Measurements from ENCODE around the gene CDH23. TPM values are rescaled to one million over a fixed set of nuclear protein-coding genes. Genes with fewer than 3 reads are reported as not detected.
"Not testable (repeated sequence)": the region's sequence is repeated elsewhere in the genome, so short reads cannot be mapped to it uniquely, and the experiment has no call there.

CDH23 gene
- polyA plus RNA-seq, 1 donor, result 0.90 TPM

DNA sequence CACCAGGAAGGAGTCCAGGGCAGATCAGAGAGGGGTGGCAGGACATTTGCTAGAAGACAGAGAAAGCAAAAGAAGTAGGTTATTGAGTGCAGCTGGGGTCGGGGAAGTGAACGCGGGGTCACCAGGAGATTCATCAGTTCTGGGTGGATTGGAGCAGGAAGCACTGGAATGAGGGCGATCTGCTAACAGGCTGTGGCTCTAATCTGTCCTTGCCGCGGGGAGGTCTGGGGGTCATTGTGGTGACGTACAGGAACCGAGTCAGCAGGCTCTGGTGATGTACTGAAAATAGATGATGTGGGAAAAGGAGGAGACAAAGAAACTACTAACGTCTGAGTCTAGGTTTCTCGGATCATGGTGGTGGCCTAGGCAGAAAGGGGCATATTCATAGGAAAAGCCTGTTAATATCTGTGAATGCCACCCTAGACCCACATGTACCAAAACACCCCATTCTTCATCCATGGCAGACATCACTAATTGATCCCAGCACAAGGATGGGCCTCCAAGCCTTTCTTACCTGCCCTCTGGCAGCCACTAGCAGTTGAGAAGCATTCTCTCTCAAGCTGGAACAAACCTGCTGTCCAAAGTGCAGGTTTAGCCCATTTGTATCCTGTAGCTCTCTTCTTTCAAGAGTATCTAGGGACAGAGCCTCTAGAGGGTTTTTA is 188.3 kb downstream of the CDH23 start:
- DNase-seq, result no peak

DNA sequence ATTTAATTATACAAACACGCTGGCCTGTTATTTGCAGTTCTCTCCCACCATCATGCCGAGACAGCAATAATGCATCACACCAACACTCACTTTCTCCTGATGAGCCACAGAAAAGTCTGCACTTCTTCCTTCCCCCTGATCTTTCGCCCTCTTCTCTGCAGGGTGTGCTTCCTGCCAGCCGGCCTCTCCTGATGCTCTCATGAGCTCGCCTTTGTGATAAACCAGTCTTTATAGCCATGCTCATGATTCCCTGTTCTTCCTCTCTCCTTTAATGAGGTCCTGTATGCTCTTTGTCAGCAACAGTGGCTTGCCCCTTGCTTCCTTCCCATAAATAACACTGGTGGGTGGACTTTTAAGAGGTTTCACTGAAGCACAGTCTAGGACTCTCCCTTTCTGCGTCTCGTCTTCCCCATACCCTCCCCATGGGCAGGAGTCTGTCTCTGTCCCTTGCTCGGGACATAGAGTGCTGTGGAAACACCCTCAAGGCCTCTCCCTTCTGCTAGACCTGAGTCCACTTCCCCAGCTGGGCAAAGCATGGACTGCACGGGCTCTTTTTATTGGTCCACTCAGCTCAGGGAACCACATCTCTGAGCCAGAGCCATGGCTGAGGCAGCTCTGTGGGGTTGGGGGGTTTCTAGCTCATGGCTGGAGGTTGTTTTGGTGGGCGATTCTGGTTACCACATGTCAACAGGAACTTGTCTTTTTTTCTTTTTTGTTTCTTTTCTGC is 189.0 kb downstream of the CDH23 start:
- DNase-seq, result no peak

DNA sequence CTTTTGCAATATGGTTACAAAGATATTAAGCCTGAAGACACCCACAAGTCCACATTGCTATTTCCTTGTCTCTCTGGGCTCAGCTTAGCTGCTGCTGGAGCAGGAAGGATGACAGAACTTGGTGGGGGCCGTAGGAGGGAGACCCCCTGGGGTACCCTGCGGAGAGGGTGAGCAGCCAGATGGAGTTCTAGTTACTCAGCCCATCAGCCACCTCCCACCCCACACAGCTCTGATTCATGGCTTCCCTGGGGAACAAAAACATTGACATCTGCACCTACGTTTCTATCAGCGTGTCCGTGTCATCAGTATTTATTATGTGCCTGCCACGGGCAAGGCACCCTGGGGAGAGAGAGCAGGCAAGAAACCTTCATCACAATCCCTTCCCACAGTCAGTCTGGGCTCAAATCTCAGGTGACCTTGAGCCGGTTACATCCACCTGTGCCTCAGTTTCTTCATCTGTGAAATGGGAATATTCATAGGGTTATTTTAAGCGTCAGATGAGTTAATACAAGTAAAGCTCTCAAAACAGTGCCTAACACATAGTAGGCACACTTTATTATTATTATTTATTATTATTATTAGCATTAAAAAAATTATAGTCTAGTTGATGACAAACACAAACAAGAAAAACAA is 191.3 kb downstream of the CDH23 start:
- DNase-seq, result no peak

DNA sequence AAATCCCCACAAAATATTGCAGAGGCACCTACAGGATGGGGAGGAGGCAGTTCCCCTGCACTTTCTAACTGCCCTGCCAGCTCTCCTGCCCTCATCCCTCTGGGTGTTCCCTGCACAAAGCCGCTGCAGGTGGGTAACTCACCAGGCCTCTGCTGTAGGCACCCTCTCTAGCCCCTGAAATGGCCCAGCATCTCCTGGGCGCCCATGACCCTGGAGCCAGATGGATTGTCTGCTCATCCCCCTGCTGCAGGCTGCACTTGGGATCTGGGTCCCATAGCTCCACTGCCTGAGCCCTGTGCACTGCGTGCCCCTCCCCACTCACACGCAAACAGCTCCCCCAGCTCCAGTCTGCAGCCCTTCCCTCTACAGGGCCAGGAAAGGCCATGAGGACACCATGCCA is 192.0 kb downstream of the CDH23 start:
- DNase-seq, result no peak

DNA sequence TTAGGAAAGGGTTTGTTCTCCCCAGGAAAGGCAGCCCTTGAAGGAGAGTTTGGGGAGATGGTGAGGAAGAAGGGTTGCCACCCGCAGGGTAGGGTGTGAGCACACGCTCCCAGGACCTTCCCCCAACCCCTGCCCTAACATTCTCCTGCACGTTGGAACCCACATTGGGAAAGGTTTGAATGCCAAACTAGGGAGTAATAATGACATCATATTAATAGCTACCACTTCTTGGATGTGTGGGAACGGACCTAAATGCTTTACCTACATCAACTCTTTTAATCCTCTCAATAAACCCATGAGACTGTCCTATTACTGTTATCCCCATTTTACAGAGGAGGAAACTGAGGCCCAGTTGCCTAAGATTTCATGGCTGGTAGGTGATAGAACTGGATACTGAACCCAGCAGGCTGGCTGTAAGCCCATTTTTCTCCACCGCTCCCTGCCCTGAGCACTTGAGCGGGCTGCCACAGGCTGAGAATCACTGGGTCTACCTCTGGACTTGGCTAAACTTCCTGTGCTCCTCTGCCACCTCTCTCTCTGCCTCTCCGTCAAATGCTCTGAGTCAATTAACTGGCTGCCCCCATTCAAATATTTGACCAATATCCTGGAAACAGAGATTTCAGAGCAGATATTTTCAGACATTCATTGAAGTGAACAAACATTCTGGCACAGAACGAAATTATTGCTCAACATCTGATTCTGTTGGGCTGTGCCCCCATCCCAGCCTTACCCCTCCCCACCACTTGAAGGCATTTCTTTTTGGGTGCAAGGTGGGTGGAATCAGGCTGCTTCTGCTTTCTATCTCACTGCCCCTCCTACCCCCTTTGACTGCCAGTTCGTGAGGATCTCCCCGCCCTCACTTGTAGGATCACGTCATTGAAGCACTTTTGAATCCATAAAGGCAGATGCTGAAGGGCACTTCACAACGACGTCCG is 193.2 kb downstream of the CDH23 start:
- DNase-seq, result no peak

DNA sequence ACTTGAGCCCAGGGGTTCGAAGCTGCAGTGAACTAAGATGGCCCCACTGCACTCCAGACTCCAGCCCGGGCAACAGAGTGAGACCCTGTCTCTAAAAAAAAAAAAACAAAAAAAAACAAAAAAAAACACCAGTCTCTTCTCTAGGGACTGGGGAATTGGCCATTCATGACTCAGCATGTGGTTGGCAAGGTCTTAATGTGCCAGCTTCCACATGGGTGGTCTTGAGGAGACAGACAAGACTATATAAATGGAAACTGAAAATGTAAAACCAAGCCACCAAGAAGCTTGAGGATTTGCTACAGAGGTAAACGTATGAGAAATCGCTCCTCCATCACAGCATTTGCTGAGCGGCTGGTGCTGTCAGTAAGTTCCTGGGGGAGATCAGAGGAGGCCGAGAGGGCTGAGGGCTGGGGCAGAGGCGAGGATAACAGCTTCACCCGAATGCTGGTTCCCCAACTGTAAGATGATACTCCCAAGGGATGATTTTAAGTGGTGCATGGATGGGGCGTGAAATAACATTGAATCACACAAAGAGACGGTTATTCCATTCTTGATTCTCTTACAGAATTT is 194.1 kb downstream of the CDH23 start:
- no peak for DNase-seq

DNA sequence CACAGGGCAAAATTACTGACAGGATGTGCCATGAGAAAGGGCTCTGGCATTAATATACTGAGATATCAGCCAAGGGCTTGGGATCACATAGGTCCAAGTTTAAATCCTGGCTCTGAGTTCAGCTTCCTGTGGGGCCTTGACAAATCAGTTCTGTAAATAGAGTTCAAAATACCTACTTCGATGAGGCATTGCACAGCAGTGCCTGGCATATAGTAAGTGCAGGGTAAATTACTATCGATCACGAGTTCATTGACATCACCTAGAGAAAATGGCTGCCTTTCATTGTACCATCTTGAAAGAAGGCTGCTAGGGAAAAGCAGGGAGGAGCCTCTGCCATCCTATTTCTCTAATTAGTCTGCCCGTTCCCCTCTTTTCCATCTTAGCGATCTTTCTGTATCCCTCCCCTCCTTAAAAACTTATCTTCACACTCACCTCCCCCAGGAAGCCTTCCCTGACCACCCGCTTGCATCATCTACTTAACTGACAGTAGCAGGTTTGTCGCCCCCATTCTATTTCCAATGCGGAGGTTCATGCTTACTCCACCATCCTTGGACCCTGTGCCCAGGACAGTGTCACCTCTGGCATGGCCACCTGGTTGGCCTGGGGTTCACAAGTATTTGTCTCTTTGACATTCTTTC is 198.3 kb downstream of the CDH23 start:
- DNase-seq, result no peak

DNA sequence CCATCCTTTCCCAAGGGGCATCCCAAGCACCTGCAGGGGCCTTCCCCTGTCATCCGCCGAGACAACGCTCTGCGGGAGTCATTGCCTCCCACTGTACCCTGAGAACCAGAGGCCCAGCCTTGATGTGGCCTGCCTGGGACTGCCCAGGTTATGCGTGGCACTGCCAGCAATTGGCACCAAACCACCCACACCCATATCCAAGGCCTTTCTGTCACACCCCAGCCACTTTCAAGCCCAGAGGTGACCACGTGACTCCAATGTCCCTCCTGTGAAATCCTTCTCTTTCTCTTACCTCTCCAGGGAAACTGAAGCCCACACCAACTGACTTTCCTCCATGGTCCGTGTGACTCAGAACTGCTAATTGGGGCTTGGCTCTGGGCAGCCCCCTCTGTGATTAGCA is 198.9 kb downstream of the CDH23 start:
- DNase-seq, result no peak

DNA sequence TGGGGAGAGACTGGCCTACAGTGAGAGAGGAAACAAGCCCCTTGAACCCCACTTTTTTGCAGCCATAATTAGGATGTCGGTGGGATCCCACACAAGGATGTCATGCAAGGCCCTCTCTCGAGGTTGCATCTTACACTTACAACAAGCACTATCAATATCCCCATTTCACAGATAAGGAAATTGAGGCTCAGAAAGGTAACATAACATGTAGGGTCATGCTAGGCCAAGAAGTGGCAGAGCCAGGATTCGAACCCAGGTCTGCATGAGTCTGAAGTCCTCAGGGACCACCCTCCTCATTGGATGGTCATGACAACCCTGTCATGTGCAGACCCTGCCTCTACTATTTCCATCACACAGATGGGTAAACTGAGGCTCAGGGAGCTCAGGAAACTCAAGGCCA is 199.4 kb downstream of the CDH23 start:
- DNase-seq, result no peak

DNA sequence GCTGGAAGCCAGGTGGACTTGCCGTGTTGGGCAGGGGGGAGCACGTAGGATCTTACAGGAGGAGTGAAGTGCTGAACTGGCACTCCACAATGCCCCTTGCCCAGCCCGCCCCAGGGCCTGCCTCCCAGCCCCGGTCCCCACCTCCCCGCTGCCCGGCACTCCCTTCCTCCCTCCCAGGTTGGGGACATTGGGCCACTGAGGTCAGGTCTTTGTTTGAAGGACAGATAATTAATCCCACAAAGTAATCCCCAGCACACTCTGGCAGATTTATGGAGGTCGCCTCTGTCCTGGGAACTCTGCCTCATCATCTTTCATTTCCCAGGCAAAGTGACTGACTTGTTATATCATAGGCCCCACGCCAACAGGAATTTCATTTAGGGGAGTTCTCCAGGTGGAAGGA is 200.0 kb downstream of the CDH23 start:
- no peak for DNase-seq

DNA sequence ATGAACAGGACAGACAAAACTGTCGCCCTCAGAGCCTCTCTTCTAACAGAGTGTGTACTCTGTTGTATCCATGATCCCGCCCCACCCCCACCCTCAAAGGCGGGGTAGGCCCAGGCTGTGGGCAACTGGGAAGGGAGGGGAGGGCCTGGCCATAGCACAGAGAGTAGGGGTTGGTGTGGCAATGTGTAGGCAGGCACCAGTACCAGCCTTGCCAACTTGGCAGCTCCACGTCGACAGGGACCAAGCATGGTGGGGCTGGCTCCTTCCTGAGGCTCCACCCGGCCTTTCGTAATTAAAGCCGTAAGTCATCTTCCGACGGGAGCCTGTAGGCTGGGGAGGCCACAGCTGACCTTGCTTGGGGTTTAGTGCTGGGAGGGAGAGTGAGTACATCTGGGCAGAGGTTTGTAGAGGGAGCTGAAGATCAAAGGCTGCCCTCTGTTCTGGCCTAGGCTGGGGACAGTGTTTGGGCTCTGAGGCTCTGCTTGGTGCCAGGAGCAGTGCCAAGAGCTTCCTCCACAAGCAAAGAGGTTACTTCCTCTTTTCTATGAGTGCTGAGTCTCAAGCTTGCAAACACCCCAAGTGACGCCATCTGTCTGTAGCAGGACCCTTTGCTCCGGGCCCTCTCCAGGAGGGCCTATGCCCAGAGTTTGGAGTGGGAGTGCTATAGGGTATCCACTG is 201.2 kb downstream of the CDH23 start:
- no peak for DNase-seq

DNA sequence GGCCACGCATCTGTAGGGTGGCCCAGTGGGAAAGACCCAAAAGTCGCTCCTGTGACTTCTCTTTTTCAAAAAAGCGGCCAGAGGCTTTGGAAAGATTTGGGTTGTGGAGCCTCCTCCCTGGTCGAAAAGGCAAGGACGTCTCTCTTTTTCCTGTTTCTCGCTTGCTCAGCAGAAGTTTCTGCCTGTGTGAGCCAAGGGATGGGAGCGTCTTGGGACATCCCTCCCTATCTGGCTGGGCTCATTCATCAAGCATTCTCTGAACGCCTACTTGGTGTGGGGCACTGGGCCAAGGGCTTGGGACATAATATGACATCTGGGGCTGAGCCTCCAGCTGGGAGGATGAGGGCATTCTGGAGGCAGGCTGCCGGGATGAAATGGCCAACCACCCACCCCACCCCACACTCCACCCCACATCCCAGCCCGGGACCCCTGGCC is 201.9 kb downstream of the CDH23 start:
- no peak for DNase-seq

DNA sequence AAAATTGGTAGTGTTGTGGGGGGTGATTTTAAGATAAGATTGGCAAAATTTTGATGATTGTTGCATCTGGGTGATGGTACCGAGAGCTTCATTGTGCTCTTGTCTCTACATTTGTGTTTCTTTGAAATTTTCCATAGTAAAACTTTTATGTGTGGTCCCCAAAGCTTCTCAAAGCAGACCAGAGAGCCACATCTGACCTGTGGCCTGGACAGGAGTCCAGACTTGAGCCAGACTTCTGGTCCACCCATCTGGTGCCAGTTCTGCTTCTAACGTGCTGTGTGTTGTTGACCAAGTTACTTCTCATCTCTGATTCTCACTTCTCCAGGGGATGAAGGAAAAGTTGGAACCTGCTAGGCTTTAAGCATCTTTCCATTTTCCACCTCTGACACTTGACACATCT is 202.8 kb downstream of the CDH23 start:
- no peak for DNase-seq

DNA sequence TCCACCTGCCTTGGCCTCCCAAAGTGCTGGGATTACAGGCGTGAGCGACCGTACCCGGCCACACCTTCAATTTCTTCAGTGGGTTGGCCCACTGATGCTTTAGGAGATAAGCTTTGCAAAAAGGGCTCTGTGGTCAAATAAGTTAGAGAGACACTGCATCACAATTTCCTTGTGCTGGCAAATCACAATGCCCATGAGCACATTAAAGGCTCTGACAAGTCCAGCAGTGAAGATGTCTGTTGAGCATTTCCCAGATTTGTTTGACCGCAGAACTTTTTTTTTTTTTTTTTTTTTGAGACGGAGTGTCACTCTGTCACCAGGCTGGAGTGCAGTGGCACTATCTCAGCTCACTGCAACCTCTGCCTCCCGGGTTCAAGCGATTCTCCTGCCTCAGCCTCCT is 203.5 kb downstream of the CDH23 start:
- not testable (repeated sequence) for DNase-seq

DNA sequence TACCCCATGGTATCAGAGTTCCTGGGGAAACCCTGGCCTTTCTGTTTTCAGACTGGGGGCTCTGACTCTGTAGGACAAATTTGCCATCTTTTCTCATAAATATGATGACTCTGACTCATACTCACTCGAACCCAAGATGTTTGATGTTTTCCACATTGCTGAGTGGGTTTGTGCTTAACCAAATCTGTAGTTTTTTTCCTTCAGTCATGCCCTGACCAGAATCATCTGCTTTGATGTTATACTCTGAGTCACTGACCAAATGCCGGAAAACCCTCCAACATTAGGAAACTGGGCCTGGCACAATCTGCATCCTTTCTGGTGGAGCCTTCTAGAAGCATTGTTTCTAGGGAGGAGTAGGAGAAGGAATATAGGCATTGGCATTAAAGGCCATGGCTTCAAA is 204.1 kb downstream of the CDH23 start:
- no peak for DNase-seq

DNA sequence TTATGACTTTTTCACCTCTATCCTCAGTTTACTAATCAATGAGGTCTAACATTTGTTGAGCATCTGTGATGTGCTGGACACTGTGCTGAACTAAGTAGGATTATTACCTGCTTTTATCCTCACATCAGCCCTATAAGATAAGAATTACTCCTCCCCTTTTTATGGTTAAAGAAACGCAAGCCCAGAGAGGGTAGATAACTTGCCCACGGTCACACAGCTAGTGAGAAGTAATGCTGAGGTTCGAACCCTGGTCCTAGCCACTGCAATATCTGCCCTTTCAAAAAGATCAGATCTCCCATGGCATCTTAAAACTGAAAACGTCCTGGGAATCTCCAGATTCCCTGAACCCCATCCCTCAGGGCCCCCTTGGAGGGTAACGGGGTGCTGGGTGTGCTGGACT is 204.6 kb downstream of the CDH23 start:
- no peak for DNase-seq

DNA sequence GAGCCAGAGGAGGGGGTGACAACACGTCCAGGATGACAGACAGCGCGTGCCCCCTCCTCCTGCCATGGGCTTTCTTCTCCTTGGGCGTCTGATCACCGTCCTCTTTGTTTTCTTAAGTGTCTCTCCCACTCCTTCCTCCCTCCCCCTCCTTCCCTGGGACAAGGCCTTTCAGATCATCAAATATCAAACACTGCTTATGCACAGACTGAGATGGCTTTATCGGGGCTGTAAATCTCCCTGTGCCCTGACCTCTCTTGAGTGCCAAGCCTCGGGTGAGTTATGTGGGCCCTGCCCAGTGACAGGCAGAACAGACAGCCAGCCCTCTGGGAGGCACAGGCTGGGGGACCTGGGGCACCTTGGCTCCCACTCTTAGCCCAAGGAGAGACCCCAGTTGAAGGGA is 206.4 kb downstream of the CDH23 start:
- DNase-seq, result no peak

DNA sequence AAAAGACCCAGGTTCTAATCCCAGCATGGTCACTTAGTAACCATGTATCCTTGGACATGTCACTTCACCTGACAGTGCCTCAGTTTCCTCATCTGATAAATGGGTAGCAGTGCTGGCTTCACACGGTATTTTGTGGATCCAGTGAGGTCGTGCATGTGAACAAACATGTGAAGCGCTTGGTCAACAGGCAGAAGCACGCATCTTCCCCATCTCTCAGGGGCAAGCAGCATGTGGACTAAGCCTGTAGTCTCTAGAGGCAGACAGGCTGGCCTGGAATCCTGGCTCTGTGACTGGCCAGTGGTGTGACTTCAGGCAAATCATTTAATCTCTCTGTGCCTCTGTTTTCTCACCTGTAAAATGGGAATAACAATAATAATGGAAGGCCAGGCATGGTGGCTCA is 207.0 kb downstream of the CDH23 start:
- no peak for DNase-seq

DNA sequence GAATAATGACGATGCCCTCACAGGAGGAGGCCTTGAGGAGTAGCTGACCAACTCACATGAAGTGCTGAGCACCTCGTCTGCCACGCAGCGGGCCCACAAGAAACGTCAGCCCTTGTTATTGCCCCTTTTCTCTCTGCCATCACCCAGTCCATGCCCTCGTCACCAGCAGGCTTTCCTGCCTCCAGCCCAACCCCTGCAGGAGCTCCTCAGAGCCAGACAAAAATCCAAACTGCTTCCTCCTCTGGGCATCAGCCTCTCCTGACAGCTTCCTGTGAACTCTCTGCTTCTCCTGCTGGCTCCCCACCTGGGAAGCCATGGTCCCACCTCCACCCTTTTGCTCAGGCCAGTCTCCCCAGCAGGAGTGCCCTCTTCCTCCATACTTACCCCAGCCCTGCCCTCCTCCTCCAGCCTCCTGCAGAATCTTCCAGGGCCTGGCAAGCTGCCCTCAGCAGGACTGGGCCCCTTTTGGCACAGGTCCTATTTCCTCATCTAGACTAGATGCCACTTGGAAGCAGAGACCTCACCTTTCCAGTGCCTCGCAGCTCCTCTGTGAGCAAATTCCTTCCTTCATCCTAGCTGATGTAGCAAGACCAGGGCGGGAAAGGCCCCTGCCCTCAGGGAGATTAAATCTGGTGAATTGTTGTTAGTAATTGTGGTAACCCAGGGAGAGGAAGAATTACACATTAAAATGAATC is 207.8 kb downstream of the CDH23 start:
- DNase-seq, result no peak

DNA sequence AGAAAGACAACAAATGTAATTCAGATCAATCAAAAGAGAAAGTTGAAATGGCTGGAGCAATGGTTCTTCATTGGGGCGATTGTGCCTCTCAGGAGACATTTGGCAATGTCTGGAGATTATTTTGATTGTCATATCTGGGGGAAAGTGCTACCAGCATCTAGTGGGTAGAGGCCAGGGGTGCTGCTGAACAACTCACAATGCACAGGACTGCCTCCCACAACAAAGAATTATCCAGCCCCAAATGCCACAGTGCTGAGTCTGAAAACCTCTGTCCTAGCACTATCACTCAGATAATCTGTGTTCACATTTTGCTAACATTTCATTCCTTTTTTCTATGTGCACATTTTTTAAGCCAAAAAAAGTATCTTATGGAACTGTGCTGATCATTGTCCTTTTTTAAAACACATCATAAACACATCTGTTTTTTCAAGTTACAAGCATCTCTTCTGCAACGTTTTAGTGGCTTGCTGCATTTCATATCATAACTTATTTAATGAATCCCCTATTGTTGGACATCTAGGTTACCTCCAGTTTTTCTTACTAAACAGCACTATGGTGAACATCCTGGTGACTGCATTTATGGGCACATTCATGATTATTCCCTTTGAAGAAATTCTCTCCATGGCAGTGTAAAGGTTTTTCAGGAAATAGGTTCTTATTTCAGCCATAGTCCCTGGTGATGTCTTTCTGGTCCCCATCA is 208.7 kb downstream of the CDH23 start:
- no peak for DNase-seq

Measured in left kidney (tissue), 2 donors.